GM13976 (cell line): ENCODE measurements around the gene IGF2BP3.

Experiments
- DNase-seq: peaks from one replicate; pipeline ENCODE4 v3.0.0; 2012; ENCODE audit warnings: low spot score
- CTCF ChIP-seq: IDR thresholded peaks from 2 replicates; pipeline ENCODE4 v1.5.1; 2012; ENCODE audit warnings: borderline replicate concordance, mild to moderate bottlenecking; ENCODE audit not compliant: insufficient read depth; ENCODE audit errors: extremely low read depth, missing control alignments, control extremely low read depth
- in situ Hi-C: fragments of 300-500 bp; cut with MboI; formaldehyde crosslinking; loops from one replicate; pipeline ENCODE4 v1.12.0; 2022; ENCODE audit warnings: low sequenced_read_pairs, mixed read lengths, inconsistent platforms; ENCODE audit not compliant: unreplicated experiment

Gene IGF2BP3

GRCh38 chr7:23268746-23269145 is 201.5 kb downstream of the IGF2BP3 start:
- no peak for DNase-seq
- TF ChIP-seq CTCF: no peak
- in situ Hi-C loops: no loop called here

GRCh38 chr7:23268167-23268566 is 202.1 kb downstream of the IGF2BP3 start:
- no peak for DNase-seq
- in situ Hi-C loops: no loop called here
- no peak for TF ChIP-seq CTCF

GRCh38 chr7:23267357-23267756 is 202.9 kb downstream of the IGF2BP3 start:
- in situ Hi-C loops: no loop called here
- no peak for TF ChIP-seq CTCF

GRCh38 chr7:23266918-23267317 is 203.4 kb downstream of the IGF2BP3 start:
- in situ Hi-C loops: no loop called here
- DNase-seq: no peak
- no peak for TF ChIP-seq CTCF

More at GRCh38 chr7:23267357-23267756, 202.9 kb downstream of the IGF2BP3 start:
- DNase-seq: no peak

DNA sequence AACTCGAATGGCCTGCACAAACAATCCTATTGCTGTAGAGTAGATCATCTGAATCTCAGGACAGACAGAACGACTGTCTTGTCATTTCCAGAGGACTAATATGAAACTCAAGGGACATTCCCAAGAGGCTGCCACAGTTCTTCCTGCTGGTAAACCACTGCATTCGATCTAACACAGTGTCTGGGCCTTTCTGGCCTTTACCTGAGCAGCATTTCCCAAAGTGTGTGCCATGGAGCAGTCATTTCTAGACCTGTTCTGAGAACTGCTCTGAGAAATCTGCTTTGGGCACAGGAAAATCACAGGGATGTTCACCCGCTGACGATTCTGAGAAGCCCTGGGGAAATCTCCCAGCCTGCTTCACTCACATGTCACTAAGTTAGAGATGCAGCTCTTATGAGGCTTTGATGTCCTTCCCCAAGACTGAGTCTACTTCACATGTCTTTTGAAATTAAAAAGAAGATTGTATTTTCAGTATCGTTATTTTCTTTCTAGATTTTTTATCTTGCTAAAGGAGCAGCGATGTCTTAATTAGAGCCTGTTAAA is 205.3 kb downstream of the IGF2BP3 start:
- peak; percentile 29 for DNase-seq
- in situ Hi-C loops: no loop called here
- no peak for TF ChIP-seq CTCF

- DNase-seq: peak; percentile 80
- in situ Hi-C loops: no loop called here
- peak; percentile 87 for TF ChIP-seq CTCF
Measured at GRCh38 chr7:23261843-23262452, 208.3 kb downstream of the IGF2BP3 start.

DNA sequence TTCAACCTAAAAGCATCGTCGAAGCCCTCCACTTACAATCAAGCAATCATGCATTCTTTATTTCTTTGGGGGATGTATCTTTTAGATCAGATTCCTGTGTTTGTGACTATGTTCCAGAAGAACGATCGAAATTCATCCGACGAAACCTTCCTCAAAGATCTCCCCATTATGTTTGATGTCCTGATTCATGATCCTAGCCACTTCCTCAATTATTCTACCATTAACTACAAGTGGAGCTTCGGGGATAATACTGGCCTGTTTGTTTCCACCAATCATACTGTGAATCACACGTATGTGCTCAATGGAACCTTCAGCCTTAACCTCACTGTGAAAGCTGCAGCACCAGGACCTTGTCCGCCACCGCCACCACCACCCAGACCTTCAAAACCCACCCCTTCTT is 209.9 kb downstream of the IGF2BP3 start:
- in situ Hi-C loops: no loop called here
- TF ChIP-seq CTCF: no peak
- no peak for DNase-seq
